ENCODE measurements around the gene HLCS.

HLCS gene

DNA sequence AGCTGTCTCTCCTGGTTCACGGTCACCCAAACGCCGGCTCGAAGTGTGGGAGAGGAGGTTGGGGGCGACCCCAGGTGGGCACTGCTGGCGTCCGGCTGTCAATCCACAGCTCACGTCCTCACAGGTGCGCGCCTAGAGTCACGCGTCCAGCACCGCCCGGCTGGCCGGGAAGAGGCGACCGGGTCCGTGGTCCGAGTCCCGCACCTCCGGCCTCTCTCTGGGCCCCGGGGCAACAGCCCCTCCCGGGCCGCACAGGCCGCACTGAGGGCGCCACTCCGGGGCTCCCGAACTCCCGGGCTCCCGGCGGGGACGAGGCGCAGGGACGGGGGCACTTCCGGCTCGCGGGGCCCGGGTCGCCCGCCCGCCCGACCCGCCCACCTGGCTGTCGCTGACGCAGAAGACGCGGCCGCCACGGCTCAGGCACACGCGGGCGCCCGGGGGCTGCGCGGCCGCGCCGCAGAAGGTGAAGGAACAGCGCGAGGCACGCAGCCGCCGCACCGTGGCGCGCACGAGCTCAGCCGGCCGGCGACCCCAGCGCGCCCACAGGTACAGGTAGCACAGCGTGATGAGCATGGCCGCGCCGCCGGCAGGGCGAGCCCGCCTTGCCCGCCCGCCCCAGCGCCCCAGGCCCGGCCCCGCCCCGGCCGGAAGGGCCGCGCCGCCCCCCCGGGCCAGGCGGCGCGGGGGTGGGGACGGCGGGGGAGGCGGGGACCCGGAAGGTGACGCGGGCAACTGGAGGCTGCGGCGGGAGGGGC, at the start of gene HLCS:
Gene HLCS (minus strand): TSS at position 604 of the 755 bp plus-strand sequence. CDS start 31 bp downstream, at position 573.
- H4K20me1 ChIP-seq (ENCODE audit: insufficient read depth, low read length): no peaks in the 10 kb centered on the region
- H3K79me2 ChIP-seq (ENCODE audit: low read length): no peaks in the 10 kb centered on the region
- peaks cover 12% of the 10 kb centered on the region for H3F3A ChIP-seq (ENCODE audit: insufficient read depth, low read length)
- TF ChIP-seq EZH2phosphoT487 (IDR thresholded peaks at IDR 0.05; ENCODE audit: low read length): no peak
- TF ChIP-seq, protein P1, sequence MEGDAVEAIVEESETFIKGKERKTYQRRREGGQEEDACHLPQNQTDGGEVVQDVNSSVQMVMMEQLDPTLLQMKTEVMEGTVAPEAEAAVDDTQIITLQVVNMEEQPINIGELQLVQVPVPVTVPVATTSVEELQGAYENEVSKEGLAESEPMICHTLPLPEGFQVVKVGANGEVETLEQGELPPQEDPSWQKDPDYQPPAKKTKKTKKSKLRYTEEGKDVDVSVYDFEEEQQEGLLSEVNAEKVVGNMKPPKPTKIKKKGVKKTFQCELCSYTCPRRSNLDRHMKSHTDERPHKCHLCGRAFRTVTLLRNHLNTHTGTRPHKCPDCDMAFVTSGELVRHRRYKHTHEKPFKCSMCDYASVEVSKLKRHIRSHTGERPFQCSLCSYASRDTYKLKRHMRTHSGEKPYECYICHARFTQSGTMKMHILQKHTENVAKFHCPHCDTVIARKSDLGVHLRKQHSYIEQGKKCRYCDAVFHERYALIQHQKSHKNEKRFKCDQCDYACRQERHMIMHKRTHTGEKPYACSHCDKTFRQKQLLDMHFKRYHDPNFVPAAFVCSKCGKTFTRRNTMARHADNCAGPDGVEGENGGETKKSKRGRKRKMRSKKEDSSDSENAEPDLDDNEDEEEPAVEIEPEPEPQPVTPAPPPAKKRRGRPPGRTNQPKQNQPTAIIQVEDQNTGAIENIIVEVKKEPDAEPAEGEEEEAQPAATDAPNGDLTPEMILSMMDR (IDR thresholded peaks at IDR 0.05; ENCODE audit: low read length): peak; percentile 17; the same call in 1 of the 2 replicates
- peaks cover 11% of the 10 kb centered on the region; the same call in 1 of the 2 replicates for H3K4me1 ChIP-seq (ENCODE audit: low read length)
- no peaks in the 10 kb centered on the region for H3K9me3 ChIP-seq (replicated peaks; ENCODE audit: insufficient read depth, low read length)
- peak within 1 kb of the TSS; percentile 88 for H2AFZ ChIP-seq (ENCODE audit: low read length)
- peak within 1 kb of the TSS; percentile 61; the same call in 1 of the 2 replicates for H3K27ac ChIP-seq (ENCODE audit: low read length)
- H3K36me3 ChIP-seq (replicated peaks; ENCODE audit: insufficient read depth, low read length): no peaks in the 10 kb centered on the region
- peak within 1 kb of the TSS; percentile 86 for H3K9ac ChIP-seq (ENCODE audit: low read length)
- peak; percentile 91 for DNase-seq
- peak within 1 kb of the TSS; percentile 73 for H3K4me3 ChIP-seq (ENCODE audit: low read length)
- H3K27me3 ChIP-seq (replicated peaks; ENCODE audit: insufficient read depth, low read length): no peaks in the 10 kb centered on the region
- no peaks in the 10 kb centered on the region for H3K9me2 ChIP-seq (replicated peaks; ENCODE audit: insufficient read depth, low read length)
- H3K4me2 ChIP-seq (ENCODE audit: low read depth, low read length): peak within 1 kb of the TSS; percentile 79

DNA sequence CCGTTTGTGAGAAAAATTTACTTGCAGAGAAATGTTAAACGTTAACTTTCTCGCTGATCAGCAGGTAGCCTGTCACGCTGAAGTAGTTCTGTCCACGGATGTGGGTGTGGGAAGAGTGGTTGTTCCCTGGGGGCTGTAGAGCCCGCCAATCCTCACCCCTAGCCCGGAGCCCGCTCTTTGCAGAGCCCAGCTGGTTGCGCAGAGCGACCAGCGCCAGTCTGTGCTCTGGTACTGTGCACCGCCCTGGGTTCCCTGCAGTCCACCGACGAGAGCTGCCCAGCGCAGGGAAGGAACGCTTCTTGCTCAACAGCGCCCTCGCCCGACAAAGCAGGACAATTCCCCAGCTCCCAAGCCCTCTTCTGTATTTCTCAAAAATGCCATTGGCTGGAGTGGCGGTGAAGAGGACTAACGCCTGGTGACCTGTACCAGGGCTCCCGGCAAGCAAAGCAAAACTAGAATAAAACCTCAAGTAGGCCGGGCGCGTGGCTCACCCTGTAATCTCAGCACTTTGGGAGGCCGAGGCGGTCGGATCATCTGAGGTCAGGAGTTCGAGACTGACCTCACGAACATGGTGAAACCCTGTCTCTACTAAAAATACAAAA, 43.4 kb upstream of the HLCS start:
- Histone ChIP-seq H3K9me3 (replicated peaks; ENCODE audit: insufficient read depth, low read length) (no peaks in the 10 kb centered on the region), H3K79me2 (ENCODE audit: low read length) (no peaks in the 10 kb centered on the region), H3K27me3 (replicated peaks; ENCODE audit: insufficient read depth, low read length) (no peaks in the 10 kb centered on the region), H3K9me2 (replicated peaks; ENCODE audit: insufficient read depth, low read length) (no peaks in the 10 kb centered on the region), H3K36me3 (replicated peaks; ENCODE audit: insufficient read depth, low read length) (no peaks in the 10 kb centered on the region), H3K9ac (ENCODE audit: low read length) (peak overlapping the region; percentile 53; the same call in 1 of the 2 replicates), H3K27ac (ENCODE audit: low read length) (peak overlapping the region; percentile 43; the same call in 1 of the 2 replicates), H2AFZ (ENCODE audit: low read length) (peak overlapping the region; percentile 77), H3K4me1 (ENCODE audit: low read length) (no peaks in the 10 kb centered on the region), H3K4me2 (ENCODE audit: low read depth, low read length) (peak overlapping the region; percentile 79), H3F3A (ENCODE audit: insufficient read depth, low read length) (peaks cover 6% of the 10 kb centered on the region; the same call in 1 of the 2 replicates), H4K20me1 (ENCODE audit: insufficient read depth, low read length) (no peaks in the 10 kb centered on the region), H3K4me3 (ENCODE audit: low read length) (peak overlapping the region; percentile 69)
- peak; percentile 98 for DNase-seq
- TF ChIP-seq, protein P1 (IDR thresholded peaks at IDR 0.05; ENCODE audit: low read length): peak; percentile 98
- TF ChIP-seq EZH2phosphoT487 (IDR thresholded peaks at IDR 0.05; ENCODE audit: low read length): no peak

DNA sequence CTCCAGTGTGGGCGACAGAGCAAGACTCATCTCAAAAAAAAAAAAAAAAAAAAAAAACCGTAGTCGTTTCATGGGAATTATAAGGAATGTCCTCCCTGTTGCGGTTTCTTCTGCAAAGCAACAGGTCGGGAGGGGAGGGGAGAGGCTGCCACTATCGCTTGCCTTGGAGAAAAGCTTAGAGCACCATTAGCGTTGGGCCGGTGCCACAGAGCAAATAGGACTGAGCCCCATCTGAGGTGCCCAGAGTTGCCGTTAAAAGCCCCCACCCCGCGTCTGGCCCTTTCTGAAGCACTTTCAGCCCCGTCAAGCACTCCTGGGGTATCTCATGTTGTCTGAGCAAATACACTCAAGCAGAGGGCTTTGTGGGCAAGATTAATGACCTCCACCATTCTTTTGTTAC, 42.3 kb upstream of the HLCS start:
- no peak overlapping the region for H2AFZ ChIP-seq (ENCODE audit: low read length)
- DNase-seq: no peak

More for the DNA sequence above, 42.3 kb upstream of the HLCS start:
- Histone ChIP-seq H3K27me3 (replicated peaks; ENCODE audit: insufficient read depth, low read length) (no peaks in the 10 kb centered on the region), H3K27ac (ENCODE audit: low read length) (no peak overlapping the region), H3K4me1 (ENCODE audit: low read length) (no peaks in the 10 kb centered on the region), H3K4me2 (ENCODE audit: low read depth, low read length) (no peak overlapping the region), H4K20me1 (ENCODE audit: insufficient read depth, low read length) (no peaks in the 10 kb centered on the region), H3K9ac (ENCODE audit: low read length) (no peak overlapping the region), H3K9me3 (replicated peaks; ENCODE audit: insufficient read depth, low read length) (no peaks in the 10 kb centered on the region), H3K79me2 (ENCODE audit: low read length) (no peaks in the 10 kb centered on the region), H3K36me3 (replicated peaks; ENCODE audit: insufficient read depth, low read length) (no peaks in the 10 kb centered on the region), H3K4me3 (ENCODE audit: low read length) (no peak overlapping the region), H3F3A (ENCODE audit: insufficient read depth, low read length) (peaks cover 6% of the 10 kb centered on the region; the same call in 1 of the 2 replicates), H3K9me2 (replicated peaks; ENCODE audit: insufficient read depth, low read length) (no peaks in the 10 kb centered on the region)
- no peak for TF ChIP-seq EZH2 (optimal IDR thresholded peaks at IDR 0.05; ENCODE audit: low read depth, low read length)
- TF ChIP-seq, protein P1 (IDR thresholded peaks at IDR 0.05; ENCODE audit: low read length): no peak
- TF ChIP-seq EZH2phosphoT487 (IDR thresholded peaks at IDR 0.05; ENCODE audit: low read length): no peak
